Endothelial cell of hepatic sinusoid (primary cell): Measurements from ENCODE around the gene UGT1A4.
"Not testable (repeated sequence)": the region's sequence is repeated elsewhere in the genome, so short reads cannot be mapped to it uniquely, and the experiment has no call there.

Source experiments
- in situ Hi-C: cut with HindIII; loops from 2 replicates; pipeline ENCODE4 v1.10.0; 2017; ENCODE audit warnings: low sequenced_read_pairs

The UGT1A4 gene

DNA sequence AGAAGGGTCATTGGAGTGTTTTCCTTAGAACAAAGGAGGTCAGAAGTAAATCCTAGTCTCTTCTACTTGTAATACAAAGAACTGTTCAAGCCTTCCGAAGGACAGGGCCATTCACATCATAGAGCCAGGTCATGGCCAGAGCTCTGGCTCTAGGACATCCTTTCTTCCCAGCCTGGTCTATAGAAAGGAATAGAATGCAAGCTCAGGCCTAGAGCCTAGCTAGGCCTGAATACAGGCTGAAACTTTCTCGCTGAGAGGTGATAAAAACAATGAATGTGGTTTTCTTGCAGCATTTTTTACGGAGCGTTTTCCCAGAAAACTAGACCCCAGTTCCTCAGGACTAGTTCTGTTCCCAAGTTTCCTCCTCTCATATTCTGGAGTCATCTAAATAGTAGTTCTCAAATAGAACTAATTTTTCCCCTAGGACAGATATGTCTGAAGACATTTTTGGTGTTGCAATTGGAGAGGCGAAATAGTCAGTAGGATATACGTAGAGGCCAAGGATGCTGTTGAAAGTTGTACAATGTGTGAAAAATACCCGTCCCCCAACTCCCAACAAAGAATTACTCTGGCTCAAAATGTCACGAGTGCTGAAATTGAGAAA, 19.0 kb upstream of the UGT1A4 start:
- in situ Hi-C loops, result no loop called here

DNA sequence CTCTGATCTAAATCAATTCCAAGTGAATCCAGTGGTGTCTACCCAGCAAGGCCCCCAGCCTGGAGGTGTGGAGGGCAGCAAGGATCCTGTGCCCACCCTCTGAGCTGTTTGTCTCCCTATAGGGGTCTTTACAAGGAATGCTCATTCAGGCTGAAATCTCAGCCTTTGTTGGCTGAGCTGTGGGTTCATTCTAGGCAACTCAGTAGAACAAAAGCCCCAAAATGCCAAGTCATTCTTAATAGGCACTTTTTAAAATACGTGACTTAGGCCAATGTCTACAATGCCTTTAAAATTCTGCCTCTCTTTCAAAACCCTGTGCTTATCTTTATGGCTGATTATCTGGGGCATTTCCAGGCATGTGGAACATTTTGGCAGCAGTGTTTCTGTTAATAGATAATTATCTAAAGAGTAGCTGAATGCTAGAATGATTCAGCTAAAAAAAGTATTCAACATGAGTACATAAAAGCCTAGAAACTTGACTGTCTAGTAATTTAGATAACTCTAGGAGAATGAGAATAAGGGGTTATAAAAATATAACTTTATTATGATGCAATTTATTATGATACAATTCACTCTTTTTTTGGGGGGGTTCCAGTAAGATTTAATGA, 18.4 kb upstream of the UGT1A4 start:
- in situ Hi-C loops, result no loop called here

DNA sequence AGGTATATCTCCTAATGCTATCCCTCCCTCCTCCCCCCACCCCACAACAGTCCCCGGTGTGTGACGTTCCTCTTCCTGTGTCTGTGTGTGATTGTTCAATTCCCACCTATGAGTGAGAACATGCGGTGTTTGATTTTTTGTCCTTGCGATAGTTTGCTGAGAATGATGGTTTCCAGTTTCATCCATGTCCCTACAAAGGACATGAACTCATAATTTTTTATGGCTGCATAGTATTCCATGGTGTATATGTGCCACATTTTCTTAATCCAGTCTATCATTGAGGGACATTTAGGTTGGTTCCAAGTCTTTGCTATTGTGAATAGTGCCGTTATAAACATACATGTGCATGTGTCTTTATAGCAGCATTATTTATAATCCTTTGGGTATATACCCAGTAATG, 17.7 kb upstream of the UGT1A4 start:
- in situ Hi-C loops, result not testable (repeated sequence)

DNA sequence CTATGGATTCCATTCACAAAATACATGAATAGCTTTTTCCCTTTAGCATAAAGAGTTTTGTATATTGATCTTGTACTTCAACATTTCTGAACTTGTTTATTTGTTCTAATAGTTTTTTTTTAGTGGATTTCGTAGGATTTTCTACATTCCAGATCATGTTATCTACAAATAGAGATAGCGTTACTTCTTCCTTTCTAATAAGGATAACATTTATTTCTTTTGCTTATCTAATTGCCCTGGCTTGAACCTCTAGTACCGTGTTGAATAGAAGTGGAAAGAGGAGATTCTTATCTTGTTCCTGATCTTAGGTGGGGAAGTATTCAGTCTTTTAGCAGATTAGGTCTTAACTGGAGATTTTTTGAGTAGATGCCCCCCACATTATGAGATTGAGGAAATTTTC, 16.3 kb upstream of the UGT1A4 start:
- in situ Hi-C loops, result no loop called here

DNA sequence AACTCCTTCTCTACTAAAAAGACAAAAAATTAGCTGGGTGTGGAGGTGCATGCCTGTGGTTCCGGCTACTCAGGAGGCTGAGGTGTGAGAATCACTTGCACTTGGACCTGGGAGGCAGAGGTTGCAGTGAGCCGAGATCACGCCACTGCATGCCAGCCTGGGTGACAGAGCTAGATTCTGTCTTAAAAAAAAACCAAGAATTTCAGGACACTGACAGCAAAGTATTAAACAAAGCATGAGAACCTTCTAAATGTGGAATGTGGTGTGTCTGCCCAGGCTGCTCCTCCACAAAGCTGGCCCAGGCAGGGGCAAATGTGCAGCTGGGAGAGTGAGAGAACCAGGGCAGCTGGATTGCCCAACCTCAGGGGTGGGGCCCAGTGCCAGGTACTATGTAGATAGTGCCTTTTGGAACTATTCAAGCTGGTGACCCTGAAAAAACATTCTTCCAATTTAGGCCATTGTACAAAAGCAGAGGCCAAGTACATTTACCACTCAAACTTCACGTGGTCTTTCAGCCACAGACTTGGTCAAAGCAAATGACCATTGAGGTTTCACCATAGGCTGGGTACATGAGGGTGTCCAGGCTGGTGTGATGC, 12.5 kb upstream of the UGT1A4 start:
- in situ Hi-C loops, result no loop called here

DNA sequence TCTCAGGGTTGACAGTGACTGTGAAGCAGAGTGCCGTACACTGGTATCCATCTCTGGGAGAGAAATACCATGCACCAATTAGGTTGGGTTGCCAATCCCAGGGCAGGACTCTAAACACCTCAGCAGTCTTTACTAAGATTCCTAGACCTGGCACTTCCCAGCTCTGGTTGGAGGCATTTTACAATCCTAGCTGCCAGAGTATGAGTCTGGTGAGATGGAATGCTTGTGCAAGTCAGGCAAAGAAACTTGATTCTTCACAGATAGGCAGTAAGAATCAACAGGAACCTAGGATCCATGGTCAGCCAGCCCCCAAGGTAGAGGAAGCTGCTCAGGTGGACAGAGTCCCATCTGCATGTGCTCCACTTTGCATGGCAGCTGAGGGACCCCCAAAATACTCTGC, 11.8 kb upstream of the UGT1A4 start:
- in situ Hi-C loops, result no loop called here

DNA sequence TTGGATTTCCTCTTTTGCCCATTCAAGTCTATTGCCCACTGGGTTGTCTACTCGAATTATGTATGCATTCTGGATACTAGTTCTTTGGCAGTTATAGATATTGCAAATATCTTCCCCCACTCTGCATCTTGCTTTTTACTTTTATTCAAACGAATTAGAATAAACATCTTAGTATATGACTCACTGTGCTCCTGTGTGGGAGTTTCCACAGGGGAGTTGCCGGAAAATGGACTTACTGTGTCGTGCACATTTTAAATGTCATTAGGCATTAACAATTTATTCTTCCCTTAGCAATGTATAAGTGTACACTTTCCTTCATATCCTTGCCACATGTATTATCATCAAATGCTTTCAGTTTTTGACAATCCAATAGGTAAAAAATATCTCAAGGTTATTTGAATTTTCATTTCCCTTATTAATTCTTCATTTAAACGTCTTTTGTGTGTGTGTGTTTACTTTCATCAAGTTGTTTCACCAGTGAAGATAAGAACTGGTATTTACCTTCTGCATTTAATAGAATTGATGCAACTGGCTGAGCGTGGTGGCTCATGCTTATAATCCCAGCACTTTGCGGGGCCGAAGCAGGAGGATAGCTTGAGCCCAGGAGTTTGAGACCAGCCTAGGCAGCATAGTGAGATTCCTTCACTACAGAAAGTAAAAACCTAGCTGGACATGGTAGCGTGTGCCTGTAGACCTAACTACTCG, 10.4 kb upstream of the UGT1A4 start:
- in situ Hi-C loops, result no loop called here

DNA sequence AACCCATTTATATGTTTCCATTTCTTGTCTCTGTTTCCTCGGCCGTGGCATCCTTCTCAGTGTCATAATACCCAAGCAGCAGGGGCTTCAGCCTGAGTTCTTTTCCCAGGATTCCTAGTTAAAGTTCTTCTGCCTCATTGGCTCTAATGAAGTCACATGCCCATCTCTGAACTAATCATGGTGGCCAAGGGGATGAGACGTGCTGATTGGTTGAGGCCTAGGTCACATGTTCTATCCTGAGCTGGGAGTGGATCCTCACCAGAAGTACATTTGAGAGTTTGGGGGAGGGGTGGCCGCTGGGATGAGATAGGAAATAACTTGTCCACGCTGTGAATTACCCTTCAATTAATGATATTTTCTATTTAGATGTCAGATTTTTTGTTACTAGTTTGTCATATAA, 9.6 kb upstream of the UGT1A4 start:
- in situ Hi-C loops, result no loop called here

DNA sequence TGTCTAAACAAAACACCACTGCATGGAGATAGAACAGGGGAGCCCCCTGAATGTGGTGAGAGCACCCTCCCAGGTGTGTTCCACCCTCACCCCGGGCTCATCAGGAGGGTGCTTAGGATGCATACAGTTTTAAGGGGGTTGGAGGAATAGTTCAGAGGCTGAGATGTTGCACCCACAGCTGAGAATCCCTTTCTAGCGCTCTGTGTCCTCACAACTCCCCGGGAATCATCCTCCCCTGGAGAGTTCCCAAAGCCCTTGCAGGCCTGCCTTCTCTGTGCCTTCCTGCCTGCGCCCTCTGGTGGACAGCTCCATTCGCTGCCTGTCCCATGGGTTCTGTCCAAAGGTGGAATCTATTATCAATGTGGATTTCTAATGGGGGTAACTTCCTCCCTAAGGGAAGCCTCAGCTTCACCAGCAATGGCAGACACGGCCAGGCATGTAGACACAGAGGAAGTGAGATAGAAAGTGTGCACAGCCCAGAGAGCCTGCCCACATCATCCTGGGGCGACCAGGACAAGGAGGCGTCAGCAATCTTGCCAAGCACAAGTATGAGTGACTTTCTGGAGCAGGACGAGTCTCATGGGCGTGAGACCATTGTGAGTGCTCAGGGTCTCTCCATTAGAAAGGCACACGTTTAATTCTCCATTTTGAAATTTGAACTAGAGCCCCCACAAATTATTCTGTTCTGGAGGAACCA, 7.1 kb upstream of the UGT1A4 start:
- in situ Hi-C loops, result no loop called here

DNA sequence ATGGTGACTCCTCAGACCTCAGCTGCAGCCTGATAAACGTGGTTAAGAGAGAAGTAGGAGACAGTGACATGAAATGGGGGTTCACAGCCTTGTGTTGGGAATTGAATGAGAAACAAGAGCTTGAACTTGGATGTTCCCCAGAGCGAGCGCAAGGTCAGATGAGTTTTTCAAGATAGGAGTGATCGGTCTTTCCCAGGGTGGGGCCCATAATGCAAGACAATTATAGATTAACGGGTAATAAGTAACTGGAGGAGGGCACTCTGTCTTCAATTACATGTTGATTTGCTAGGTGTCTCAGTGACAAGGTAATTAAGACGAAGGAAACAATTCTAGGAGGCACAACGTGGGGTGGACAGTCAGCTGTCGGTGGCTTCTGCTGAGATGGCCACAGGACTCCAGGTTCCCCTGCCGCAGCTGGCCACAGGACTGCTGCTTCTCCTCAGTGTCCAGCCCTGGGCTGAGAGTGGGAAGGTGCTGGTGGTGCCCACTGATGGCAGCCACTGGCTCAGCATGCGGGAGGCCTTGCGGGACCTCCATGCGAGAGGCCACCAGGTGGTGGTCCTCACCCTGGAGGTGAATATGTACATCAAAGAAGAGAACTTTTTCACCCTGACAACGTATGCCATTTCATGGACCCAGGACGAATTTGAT, 5.8 kb upstream of the UGT1A4 start, which contains the start of gene UGT1A5:
Gene UGT1A5 (plus strand): TSS at position 297 of the 651 bp plus-strand sequence. CDS start 85 bp downstream, at position 382.
- in situ Hi-C loops, result no loop called here

DNA sequence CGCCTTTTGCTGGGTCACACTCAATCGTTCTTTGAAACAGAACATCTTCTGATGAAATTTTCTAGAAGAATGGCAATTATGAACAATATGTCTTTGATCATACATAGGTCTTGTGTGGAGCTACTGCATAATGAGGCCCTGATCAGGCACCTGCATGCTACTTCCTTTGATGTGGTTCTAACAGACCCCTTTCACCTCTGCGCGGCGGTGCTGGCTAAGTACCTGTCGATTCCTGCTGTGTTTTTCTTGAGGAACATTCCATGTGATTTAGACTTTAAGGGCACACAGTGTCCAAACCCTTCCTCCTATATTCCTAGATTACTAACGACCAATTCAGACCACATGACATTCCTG, 5.3 kb upstream of the UGT1A4 start:
- in situ Hi-C loops, result no loop called here

DNA sequence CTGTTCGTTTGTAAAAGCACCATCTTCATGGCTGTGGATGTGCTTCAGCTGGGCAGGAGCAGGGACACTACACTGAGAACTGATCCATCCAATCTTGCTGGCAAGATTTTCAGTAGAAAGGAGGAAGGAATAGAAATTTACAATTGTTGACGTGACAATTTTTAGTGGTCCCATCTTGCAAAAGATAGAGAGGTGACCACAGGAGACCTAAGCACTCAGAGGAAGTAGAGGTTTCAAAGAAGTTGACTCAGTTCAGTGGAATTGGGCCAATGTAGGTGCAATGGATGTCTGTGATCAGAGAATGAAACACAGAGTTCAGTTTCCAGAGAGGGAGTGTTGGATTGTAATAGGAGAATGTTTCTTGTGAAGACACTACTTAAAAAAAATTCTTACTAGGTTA, 4.4 kb upstream of the UGT1A4 start:
- in situ Hi-C loops, result no loop called here

DNA sequence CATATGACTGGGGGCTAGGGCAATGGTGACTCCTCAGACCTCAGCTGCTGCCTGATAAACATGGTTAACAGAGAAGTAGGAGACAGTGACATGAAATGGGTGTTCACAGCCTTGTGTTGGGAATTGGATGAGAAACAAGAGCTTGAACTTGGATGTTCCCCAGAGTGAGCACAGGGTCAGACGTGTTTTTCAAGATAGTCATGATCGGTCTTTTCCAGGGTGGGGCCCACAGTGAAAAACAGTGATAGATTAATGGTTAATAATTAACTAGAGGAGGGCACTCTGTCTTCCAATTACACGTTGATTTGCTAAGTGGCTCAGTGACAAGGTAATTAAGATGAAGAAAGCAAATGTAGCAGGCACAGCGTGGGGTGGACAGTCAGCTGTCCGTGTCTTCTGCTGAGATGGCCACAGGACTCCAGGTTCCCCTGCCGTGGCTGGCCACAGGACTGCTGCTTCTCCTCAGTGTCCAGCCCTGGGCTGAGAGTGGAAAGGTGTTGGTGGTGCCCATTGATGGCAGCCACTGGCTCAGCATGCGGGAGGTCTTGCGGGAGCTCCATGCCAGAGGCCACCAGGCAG, 10.3 kb downstream of the UGT1A4 start, which contains the start of gene UGT1A3:
Gene UGT1A3 (plus strand): TSS at position 320 of the 579 bp plus-strand sequence. CDS start 85 bp downstream, at position 405.
- in situ Hi-C loops, result no loop called here

DNA sequence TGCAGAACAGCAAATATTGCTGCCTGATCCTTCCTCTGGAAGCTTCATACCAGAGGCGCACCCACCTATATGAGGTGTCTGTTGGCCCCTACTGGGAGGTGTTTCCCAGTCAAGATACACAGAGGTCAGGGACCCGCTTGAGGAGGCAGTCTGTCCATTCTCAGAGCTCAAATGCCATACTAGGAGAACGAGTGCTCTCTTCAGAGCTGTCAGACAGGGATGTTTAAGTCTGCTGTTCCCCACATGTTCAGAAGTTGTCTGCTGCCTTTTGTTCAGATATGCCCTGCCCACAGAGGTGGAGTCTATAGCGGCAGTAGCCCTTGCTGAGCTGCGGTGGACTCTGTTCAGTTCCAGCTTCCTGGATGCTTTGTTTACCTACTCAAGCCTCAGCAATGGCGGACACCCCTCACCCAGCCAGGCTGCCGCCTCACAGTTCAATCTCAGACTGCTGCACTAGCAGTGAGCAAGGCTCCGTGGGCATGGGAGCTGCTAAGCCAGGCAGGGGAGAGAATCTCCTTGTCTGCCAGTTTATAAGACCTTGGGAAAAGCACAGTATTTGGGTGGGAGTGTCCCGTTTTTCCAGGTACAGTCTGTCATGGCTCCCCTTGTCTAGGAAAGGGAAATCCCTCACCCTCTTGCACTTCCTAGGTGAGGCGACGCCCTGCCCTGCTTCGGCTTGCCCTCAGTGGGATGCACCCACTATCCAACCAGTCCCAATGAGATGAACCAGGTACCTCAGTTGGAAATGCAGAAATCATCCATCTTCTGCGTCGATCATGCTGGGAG, 18.5 kb downstream of the UGT1A4 start:
- in situ Hi-C loops, result not testable (repeated sequence)

DNA sequence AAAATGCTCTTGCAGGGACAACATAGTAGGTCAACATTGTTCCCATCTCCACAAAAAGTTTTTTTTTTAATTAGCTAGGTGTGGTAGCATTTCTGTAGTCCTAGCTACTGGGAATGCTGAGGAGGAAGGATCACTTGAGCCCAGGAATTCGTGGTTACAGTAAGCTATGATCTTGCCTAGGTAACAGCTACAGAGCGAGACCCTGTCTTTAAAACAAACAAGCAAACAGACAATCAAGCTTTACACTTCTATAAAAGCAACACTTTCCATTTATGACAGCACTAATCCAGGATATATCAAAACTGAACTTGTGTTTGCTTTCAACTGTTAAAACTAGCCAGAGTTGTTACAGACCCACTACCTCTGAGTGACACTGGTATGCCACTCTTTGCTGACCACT, 22.3 kb downstream of the UGT1A4 start:
- in situ Hi-C loops, result no loop called here

DNA sequence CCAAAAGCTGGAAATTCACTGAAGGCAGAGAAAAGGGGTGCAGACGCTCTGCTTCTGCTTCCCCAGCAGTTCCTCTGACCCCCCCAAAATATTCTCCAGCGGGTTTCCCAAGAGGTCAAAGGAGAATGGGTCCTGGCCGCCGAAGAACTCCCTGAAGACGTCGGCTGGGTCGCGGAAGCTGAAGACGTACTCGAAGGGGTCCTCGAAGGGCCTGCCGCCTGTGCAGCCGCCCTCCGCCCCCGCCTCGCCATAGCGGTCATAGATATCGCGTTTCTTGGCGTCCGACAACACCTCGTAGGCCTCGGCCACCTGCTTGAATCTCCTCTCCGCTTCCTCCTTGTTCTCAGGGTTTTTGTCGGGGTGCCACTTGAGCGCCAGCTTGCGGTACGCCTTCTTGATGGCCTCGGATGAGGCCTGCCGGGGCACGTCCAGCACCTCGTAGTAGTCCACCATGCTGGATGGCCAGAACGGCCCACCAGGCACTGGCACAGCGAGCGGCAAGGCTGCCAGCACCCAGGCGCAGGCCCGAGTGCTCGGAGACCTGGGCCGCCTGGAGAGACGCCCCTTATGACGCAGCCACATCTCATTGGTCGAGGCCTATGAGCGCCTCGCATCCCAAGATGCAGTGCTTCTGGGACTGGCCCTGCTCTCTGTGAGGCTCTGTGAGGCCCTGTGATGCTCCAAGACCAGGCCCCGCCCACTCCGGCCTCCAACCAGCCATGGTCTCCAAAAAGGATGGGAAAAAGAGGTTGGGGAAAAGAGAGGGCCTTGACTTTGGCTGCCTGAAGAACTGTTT, 25.1 kb downstream of the UGT1A4 start:
- in situ Hi-C loops, result no loop called here

DNA sequence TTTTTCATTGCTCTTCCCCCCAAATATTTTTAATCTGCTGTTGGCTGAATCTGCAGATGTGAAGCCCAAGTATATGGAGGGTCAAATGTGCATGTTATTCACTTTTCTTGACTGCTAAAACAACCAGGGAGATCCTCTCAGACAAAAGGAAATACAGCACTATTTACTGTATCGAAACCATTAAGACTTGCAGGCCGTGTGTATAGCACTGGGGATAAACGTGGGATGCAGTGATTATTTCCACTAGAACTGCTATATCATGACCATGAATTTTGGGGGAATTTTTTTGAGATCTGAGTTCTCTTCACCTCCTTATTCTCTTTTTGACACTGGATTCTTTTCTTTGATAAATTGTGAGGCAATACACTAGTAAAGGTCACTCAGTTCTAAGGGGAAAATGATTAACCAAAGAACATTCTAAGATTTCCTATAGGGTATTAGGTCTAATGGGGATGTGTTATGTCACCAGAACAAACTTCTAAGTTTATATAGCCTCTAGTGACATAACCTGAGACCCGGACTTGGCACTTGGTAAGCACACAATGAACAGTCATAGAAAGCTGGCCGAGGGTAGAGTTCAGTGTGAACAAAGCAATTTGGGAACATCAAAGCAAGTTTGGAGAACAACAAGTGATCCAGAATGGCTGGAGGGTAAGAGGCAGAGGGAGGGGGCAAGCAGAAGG, 26.7 kb downstream of the UGT1A4 start:
- in situ Hi-C loops, result loop anchor here (5.0 kb wide), 1 partner anchor 62 kb away; no protein-coding TSS in a partner anchor

DNA sequence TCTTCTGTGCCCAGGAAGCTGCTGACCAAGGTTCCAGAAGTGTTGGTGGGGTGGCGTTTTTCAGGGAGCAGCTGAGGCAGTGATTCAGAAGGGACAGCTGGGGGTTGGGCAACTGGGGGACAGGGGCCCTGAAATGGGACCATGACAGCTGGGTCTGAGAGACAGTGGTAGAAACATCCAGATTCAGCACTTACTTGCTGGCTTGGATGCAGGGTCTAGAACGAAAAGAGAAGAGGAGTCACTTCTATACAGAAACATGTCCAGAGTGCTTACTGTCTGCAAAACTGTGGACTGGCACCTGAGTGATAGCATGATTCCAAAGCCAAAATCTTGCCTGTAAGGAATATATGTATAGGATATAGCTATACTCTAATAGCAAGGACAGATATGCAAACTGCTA, 27.3 kb downstream of the UGT1A4 start:
- in situ Hi-C loops, result loop anchor here (5.0 kb wide), 1 partner anchor 61 kb away; no protein-coding TSS in a partner anchor
